NCI-H510A treated with DMSO at 0.1 percent for 48 hours (cell line): ENCODE data around the gene MT3.
"Not testable (repeated sequence)": the region's sequence is repeated elsewhere in the genome, so short reads cannot be mapped to it uniquely, and the experiment has no call there.

Experiments
- DNase-seq: peaks from one replicate; lab custom pipeline; 2025; lab: John Stamatoyannopoulos, UW

The MT3 gene

DNA sequence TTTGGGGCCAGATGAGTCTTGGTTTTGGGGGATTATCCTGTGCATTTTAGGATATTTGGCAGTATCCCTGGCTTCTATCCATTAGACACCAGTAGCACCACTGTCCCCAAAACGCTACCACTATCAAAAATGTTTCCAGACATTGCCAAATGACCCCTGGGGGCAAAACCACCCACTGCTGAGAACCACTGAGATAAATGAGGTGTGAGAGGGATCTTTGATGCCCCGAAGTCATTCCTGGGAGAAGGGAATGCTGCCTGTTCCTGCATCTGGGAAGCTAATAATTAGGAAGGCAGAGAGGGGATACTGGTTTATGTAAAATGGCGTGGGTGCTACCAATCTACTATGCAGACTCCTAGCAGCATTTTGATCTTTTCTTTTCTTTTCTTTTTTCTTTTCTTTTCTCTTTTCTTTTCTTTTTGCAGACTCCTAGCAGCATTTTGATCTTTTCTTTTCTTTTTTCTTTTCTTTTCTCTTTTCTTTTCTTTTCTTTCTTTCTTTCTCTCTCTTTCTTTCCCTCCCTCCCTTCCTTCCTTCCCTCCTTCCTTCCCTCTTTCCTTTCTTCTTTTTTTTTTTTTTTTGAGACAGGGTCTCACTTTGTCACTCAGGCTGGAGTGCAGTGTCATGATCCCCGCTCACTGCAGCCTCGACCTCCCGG is 8.8 kb upstream of the MT3 start:
- no peak for DNase-seq

DNA sequence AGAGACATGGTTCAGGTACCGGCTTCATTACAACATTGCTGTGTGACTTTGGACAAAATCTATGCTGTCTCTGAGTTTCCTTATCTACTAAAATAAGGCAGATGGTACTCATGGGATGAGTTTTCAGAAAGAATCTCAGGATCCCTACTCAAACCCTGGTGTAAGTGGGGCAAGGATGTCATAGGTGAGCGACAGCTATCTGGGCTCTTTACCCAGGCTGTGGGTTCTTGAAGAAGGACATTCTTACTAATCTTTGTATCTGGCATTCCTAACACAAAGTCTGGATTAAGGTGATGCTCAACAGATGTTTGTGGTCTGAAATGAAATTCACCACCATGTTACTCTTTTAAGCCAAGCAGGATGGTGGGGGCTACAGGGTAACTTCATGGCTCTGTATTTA is 6.4 kb upstream of the MT3 start:
- not testable (repeated sequence) for DNase-seq

DNA sequence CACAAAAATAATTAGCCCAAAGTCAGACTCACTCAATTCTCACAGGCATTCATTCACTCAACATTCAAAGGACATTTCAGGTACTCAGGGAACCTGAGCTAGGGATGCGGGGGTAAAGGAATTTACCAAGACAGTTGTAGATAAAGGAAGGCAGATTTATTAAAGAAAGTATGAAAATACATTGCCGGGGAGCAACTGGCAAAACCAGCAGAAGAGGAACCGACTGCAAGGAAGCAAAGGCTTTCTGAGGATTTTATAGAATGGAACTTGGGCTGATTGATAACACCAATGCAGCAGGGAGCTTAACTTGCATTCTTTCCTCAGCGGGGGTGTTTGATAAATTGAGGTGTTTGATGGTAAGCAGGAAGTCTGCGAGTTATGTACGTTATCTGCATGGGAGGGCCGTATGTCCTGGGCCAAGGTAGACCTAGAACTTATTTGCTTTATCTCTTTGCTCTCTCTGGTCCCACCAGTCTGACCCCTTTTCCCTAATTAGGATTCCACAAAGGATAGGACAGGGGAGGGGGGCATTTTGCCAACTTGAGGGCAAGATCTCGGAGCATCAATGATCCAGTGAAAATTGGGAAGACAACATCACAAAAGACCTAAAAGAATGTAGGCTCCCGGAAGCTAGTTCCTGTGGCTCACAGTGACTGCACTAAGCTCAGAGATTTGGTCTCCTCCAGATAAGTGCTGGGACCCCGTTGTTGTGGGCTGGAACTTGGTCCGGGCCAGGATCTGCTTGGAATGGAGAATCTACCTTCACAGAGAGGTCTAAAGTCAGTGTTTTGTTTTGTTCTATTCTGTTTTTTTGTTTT is 5.8 kb upstream of the MT3 start:
- DNase-seq: no peak

DNA sequence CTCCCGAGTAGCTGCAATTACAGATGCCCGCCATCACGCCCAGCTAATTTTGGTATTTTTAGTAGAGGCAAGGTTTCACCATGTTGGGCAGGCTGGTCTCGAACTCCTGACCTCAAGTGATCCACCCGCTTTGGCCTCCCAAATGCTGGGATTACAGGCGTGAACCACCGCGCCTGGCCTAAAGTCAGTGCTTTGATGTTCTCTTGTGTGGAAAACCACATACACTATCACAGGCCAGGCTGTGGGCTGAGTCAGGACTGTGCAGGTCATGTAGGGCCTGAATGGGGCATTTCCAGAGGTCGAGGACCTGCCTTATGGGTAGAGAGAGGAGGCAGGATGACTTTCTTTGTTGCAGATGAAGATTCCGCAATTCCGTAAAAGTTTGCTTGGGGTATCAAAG is 5.1 kb upstream of the MT3 start:
- no peak for DNase-seq

DNA sequence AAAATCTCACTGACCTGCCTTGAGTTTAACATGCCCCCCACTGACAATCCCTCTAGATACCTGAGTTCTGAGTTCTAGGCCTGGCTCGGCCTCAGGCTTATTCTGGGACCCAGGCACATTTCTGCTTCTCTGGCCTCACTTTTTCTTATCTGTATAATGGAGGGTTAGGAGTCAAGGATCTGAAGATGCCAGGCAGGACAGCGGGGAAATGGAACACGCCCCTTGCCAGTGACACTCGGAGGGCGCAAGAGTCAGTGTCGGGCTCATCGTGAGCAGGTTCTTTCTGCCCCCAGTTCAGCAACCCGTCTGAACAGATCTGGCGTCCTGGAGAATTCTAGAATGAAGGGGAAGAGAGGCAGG is 567 bp upstream of the MT3 start:
- no peak for DNase-seq

DNA sequence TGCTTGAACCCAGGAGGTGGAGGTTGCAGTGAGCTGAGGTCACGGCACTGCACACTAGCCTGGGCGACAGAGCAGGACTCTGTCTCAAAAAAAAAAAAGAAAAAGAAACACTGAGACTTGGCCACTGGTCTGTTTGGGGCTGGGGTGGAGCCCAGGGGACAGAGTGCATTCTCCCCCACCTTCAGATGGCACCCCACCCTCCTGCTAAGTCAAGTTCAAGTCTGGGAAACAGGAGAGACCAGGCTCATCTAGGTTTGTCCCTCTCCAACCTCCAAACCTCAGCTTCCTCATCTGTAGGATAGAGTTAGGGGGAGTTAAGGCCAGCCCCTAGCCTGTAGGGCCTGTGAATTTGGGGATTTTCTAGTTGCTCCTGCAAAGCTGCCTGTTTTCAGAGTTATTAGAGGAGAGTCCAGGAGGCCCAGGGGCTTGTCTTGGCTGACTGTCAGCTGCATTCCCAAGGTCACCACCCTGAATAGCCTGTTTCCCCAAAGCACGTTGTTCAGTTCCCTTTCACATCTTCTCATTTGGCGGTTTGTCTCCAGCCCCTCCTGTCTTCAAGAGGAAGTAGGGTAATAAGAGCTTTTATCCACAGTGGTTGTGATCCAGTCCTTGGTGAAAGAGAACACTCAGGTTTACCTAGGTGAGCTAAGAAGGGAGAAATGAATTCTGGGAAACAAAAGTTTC is 2.2 kb downstream of the MT3 start:
- DNase-seq: no peak

DNA sequence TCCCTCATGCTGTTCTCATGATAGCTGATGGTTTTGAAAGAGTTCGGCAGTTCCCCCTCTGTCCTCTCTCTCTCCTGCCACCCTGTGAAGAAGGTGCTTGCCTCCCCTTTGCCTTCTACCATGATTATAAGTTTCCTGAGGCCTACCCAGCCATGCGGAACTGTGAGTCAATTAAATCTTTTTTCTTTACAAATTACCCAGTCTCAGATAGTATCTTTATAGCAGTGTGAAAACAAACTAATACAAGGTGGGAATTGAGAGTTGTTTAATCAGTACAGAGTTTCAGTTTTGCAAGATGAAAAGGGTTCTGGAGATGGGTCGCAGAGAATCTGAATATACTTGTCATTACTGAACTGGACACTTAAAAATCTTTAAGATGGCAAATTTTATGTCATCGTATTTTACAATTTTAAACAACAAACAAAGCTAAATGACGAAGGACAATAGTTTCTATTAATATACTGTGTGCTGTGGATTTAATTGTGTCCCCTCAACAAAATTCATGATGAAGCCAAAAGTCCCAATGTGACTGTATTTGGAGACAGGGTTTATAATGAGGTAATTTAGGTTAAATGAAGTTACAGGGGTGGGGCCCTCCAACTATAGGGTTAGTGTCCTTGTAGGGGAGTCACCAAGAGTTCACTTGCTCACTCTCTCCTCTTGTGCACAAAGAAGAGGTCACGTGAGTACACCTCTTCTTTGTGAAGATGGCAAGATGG is 4.4 kb downstream of the MT3 start:
- no peak for DNase-seq

DNA sequence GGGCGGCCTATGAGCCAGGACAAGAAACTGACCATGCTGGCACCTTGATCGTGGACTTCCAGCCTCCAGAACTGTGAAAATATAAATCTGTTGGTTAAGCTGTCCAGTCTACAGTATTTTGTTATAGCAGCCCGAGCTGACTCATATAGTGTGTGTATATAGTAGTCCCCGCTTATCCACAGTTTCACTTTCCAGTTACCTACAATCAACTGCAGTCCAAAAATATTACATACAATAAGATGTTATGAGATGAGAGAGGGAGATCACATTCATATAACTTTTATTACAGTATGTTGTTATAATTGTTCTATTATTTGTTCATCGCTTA is 4.9 kb downstream of the MT3 start:
- DNase-seq: no peak

DNA sequence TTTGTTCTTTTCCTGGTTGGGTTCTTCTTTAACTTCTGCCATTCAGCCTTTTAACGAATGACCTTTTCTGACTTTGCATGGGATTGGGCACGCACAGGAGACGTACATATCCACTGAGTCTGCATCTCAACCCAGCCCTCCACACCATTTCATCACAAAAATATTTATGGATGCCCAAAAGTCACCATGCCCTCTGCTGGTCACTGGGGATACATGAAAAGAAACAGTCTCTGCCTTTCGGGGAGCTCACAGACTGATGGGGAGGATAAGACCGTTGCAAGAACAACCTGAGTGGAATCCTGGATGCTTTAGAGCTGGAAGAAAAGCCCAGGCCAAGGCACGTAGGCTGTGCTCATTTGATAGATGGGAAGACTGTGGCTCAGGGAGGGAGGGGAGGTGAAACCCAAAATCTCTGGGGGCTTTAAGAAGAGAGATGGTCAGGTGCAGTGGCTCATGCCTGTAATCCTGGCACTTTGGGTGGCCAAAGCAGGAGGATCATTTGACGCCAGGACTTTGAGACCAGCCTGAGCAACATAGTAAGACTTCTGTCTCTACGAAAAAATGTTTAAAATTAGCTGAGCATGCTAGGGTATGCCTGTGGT is 11.2 kb downstream of the MT3 start:
- peak; percentile 24 for DNase-seq

DNA sequence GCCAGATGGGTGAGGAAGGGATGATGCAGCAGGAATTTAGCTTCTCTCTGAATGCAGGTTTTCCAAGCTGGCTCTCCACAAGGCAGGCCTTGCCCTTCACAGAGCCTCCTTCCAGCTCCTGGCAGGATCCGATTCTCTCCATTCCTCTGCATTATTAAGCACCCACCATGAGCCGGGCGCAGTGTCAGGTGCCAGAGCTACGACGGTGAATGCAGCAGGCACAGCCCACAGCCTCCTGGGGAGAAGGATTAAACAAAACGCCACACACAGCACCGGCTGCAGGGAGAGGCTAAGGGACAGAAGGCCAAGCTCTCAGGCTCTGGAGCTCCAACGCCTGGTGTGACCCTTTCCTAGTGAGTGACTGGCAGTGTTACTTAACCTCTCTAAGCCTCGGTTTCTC is 12.0 kb downstream of the MT3 start:
- DNase-seq: no peak

DNA sequence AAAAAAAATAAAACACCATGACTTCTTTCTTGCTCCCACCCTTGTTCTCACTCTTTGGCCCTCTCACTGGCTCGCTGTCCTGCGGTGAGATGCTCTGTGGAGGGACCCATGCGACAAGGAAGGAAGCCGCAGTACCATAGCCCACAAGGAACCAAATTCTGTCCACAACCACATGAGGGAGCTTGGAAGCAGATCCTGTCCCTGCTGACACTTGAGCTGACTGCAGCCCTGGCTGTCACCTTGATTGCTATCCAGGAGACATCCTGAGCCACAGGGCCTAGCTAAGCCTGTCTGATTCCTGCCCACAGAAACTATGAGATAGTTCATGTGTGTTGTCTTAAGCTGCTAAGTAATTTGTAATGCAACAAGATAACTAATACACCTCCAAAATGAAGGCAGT is 14.3 kb downstream of the MT3 start:
- peak; percentile 43 for DNase-seq

DNA sequence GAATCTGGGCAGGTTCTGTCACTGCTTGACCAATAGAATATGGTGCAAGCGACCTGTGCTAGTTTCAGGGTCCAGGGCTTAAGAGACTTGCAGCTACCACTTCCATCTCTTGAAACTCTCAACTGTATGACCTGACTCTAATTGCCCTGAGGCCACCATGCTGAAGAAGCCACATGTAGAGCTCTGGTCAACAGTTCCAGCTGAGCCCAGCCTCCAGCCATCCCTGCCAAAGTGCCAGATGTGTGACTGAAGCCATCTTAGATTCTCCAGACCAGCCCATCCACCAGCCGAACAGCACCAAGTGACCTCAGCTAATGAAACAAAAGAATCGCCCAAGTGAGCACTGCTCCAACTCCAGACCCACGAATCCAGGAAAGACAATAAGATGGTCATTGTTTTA is 15.6 kb downstream of the MT3 start:
- DNase-seq: no peak

DNA sequence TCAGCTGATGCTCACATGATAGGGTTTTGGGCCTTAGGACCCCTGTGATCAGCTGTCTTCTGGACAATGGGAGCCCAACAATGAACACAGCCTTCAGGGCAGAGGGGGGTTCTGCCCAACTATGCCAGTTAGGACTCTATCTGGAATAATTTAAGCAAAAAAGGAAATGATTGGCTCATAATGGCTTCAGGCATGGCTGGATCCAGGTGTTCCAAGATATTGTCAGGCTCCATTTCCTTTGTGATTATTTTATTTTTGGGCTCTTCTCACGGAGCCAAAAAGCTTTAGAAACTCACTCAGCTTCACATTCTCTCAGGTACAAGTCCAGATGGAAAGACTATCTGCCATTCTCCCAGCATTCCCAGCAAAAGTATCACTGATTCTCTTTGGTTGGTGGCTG is 16.1 kb downstream of the MT3 start:
- DNase-seq: no peak

DNA sequence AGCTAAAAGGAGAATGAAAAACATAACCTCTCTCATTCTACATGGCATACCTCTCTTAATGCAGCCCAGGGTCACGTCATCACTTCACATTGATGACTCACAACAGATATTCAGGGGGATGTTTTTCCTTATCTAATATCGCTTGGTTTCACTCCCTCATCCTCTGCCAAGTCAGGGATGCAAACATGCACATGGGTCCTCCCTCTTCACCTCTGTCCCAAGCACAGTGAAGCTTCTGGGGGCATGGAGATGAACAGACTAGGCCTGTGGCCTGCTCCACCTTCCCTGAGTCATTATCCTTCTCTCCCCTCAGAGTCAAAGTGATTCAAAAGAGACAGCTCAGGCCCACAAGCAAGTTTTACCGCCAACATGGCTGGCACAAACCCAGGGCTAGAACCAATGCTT is 16.7 kb downstream of the MT3 start:
- DNase-seq: no peak

DNA sequence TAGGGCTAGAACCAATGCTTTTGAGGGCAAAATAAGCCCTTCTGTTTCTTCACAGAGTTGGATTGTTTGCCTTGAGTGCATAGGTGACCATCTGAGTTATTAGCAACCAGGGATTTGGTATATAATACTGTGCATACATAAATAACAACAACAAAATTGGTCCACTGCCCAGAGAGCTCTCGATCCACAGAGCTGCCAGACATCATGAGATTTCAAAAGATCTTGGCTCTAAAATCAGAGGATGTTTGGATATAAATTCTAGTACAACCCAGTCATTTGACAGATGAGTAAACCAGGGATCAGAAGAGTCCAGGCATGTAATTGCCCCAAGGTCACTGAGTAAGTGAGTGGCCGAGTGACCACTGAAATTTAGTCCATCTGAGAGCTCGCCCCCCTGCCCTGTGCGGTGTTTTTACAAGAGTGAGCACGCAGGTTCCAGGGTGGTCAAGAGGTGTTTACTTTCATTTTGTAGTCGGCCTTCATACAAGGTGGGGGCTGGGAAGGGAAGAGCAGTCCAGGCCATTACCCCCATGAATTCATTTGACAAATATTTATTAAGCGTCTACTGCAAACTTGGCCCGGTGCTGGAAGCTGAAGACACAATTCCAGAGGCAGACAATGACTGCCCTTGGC is 17.3 kb downstream of the MT3 start:
- DNase-seq: no peak

DNA sequence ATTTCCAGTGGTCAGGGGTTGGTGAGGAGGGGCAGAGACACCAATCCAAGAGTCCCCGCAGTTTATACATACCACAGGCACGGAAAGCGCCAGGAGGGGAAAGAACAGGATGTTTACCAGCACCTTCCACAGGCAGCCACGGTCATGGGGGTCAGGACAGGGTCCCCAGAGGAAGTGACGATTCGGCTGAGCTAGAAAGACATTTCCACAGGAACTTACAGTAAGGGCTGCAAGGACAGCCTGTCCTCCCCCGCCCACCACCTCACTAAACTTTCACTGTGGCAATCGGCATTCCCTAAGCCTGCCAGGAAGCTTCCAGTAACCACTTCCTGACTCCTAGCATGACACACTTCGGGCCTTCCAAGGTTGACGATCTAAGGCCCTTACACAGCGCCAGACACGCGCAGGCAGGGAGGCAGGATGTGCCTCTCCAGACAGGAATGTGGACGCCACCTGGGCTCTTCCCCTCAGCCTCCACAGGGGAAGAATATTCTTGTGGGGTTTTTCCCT is 17.8 kb downstream of the MT3 start:
- DNase-seq: peak; percentile 6

DNA sequence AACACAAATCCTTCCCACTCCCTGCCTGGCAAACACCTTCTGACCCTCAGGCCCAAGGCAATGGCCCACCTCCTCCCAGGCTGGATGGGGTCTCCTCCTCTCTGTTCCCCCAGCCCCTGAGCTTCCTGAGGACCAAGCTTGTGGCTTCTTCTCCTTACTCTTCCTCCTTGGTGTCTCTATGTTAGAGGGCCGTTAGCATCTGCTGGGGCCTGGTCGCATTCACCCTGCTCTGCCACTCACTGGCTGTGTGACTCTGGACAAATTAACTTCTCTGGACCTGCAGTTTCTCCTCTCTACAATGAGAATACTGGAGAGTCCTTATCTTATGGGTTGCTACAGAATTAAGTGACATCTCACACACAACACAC is 18.3 kb downstream of the MT3 start:
- no peak for DNase-seq

DNA sequence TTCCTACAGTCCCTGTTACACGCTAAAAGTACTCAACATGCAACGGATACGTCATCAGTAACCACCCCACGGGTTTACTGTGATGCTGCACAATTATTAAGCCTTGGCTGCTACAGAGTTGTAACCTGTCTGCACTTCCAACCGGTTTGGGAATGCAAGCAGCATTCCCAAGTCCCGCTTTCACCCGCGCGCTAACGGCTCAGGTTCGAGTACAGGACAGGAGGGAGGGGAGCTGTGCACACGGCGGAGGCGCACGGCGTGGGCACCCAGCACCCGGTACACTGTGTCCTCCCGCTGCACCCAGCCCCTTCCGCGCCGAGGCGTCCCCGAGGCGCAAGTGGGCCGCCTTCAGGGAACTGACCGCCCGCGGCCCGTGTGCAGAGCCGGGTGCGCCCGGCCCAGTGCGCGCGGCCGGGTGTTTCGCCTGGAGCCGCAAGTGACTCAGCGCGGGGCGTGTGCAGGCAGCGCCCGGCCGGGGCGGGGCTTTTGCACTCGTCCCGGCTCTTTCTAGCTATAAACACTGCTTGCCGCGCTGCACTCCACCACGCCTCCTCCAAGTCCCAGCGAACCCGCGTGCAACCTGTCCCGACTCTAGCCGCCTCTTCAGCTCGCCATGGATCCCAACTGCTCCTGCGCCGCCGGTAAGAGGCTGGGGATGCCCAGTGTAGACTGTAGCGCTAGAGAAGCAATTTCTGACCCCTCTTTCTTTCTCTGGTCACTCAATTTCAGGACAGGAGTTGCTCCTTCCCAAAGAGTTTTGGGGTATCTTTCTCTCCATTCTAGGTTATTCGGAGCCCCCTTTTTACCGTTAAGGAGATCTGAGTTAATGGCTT is 18.9 kb downstream of the MT3 start, which contains the start of gene MT2A:
Gene MT2A (plus strand): TSS at position 542 of the 833 bp plus-strand sequence. CDS start 72 bp downstream, at position 614.
- DNase-seq: peak; percentile 92

DNA sequence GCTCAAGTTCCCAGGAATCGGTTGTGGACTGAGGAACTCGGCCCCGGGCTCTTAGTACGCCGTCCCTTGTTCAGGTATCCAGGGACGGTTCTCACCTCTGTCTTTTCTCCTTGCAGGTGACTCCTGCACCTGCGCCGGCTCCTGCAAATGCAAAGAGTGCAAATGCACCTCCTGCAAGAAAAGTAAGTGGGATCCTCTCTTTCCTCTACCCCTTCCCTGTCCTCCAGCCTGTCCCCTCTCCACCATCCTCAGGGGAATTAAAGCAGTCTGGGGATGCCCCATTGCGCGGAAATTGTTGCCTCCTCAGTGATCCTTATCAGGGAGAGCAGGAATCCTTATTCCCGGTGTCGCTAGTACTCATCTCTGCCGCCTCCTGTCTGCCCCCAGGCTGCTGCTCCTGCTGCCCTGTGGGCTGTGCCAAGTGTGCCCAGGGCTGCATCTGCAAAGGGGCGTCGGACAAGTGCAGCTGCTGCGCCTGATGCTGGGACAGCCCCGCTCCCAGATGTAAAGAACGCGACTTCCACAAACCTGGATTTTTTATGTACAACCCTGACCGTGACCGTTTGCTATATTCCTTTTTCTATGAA is 19.6 kb downstream of the MT3 start:
- DNase-seq: no peak

DNA sequence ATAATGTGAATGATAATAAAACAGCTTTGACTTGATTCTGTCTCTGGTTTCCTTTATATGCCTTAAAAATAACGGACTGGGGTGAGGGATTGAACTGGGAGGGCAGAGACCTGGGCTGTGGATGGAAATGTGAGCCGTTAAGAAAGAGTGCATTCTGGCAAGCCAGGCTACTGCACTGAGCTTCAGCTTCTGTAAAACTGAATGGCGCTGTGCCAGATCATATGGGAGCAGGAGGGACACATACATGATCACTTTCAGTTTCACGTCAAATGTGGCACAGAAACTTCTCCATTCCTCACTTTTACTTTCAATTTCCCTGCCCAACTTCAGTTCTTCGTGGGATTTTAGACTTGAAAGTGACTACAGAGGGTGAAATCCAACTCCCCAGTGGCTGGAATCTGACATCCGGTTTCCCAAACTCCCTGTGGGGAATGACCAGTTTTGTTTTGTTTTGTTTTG is 20.2 kb downstream of the MT3 start:
- DNase-seq: peak; percentile 52
